ENCODE measurements around the gene PDLIM4. TPM values are rescaled to one million over a fixed set of nuclear protein-coding genes. Genes with fewer than 3 reads are reported as not detected.

The PDLIM4 gene
- polyA plus RNA-seq, 1 experiment = 31.0 TPM

DNA sequence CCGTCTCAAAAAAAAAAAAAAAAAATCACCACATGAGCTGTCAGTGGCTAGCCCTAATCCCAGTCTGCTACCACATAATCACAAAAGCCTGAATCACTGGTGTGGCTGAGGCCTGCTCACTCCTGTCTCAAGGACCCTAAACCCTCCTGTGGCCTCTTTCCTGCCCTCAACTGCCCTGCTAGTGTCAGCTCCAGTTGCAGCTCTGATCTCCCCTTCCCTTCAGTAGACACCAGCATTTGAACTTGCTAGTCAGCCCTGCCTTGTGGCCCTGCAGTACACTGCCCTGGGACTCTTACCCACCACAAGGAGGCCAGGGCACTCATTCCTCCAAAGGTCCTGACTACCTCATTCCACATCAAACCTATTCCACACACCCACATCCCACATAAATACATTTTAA is 20.4 kb upstream of the PDLIM4 start:
- POLR2A ChIA-PET = no interaction called here
- TF ChIP-seq, protein P1, sequence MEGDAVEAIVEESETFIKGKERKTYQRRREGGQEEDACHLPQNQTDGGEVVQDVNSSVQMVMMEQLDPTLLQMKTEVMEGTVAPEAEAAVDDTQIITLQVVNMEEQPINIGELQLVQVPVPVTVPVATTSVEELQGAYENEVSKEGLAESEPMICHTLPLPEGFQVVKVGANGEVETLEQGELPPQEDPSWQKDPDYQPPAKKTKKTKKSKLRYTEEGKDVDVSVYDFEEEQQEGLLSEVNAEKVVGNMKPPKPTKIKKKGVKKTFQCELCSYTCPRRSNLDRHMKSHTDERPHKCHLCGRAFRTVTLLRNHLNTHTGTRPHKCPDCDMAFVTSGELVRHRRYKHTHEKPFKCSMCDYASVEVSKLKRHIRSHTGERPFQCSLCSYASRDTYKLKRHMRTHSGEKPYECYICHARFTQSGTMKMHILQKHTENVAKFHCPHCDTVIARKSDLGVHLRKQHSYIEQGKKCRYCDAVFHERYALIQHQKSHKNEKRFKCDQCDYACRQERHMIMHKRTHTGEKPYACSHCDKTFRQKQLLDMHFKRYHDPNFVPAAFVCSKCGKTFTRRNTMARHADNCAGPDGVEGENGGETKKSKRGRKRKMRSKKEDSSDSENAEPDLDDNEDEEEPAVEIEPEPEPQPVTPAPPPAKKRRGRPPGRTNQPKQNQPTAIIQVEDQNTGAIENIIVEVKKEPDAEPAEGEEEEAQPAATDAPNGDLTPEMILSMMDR (IDR thresholded peaks at IDR 0.05; ENCODE audit: insufficient read depth, low read depth, low read length) = peak; percentile 15; the same call in 1 of the 2 replicates

DNA sequence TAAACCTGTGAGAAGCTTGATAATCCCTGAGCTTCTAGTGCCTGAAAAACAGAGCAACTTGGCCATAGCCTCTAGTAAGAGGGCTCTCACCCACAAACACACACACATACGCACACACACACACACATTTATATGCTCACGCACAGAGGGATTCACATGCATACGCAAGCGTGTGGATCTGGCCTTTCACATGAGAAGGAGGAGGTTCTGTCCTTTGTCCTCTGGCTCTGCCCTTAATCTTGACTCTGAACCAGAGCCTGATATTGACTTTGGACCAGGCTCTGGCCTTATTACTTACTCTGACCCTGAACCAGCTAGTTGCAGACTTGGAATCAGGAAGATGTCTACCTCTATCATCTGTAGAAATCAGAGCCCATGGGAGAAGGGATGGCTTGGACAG is 19.8 kb upstream of the PDLIM4 start:
- H3K36me3 ChIP-seq (ENCODE audit: control insufficient read depth, insufficient read depth, low read length) = no peaks in the 10 kb centered on the region
- H3K27me3 ChIP-seq (ENCODE audit: control insufficient read depth, insufficient read depth, low read length) = no peaks in the 10 kb centered on the region
- ChIA-PET POLR2A (interaction anchor here (0.6 kb wide), 1 partner anchor 132 kb away, joined by 3 read pairs; no protein-coding TSS in a partner anchor), CTCF (interaction anchor here (0.6 to 7.9 kb wide), 42 partner anchors 9 to 808 kb away, joined by 3 to 71 read pairs (median 6); partner anchors contain the start of genes P4HA2, PDLIM4, SLC22A4 and SLC22A5)
- H3K4me3 ChIP-seq (ENCODE audit: low read depth, low read length) = no peak overlapping the region
- DNase-seq (ENCODE audit: low read depth) = no peak
- TF ChIP-seq, protein P1 (IDR thresholded peaks at IDR 0.05; ENCODE audit: insufficient read depth, low read depth, low read length) = no peak

More for the DNA sequence above, 20.4 kb upstream of the PDLIM4 start:
- CTCF ChIA-PET = interaction anchor here (0.9 to 7.9 kb wide), 18 partner anchors 9 to 87 kb away, joined by 3 to 71 read pairs (median 12); partner anchors contain the start of genes P4HA2, PDLIM4 and SLC22A4
- H3K4me3 ChIP-seq (ENCODE audit: low read depth, low read length) = no peak overlapping the region
- no peak for DNase-seq (ENCODE audit: low read depth)
- peaks cover 1% of the 10 kb centered on the region; the same call in 1 of the 2 replicates for H3K27me3 ChIP-seq (ENCODE audit: control insufficient read depth, insufficient read depth, low read length)
- H3K36me3 ChIP-seq (ENCODE audit: control insufficient read depth, insufficient read depth, low read length) = no peaks in the 10 kb centered on the region

DNA sequence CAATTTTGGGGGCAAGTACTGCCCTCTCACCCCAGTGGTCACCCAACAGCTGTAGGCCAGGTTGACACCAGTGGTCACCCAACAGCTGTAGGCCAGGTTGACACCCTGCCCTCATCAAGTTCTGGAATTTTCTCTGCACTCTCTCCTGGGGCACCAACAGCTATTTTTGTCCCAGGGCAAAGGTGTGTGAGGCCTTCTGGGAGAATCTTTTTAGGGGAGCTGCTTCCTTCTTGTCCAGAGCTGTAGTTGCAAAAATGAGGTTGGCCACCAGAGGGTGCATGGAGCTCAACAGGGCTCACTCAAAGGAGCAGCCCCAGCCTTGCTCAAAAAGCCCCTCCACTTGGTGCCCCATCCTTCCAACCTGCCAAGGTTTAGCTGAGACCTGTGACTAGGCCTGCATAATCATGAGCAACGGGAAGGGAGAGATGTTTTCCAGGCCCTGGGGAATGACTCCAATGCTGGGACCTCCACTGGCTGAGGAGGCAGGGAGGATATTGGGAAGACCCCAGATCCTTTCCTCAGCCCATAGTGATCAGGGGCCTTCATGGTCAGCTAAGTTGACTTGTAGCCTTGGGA is 19.2 kb upstream of the PDLIM4 start:
- ChIA-PET CTCF (interaction anchor here (0.6 to 7.9 kb wide), 46 partner anchors 9 to 807 kb away, joined by 3 to 71 read pairs (median 4); partner anchors contain the start of genes P4HA2, PDLIM4, SLC22A4 and SLC22A5), POLR2A (interaction anchor here (0.6 to 0.7 kb wide), 2 partner anchors 132 to 187 kb away, joined by 3 read pairs; no protein-coding TSS in a partner anchor)
- TF ChIP-seq, protein P1 (IDR thresholded peaks at IDR 0.05; ENCODE audit: insufficient read depth, low read depth, low read length) = peak; percentile 90
- DNase-seq (ENCODE audit: low read depth) = no peak
- Histone ChIP-seq H3K36me3 (ENCODE audit: control insufficient read depth, insufficient read depth, low read length) (no peaks in the 10 kb centered on the region), H3K4me3 (ENCODE audit: low read depth, low read length) (no peak overlapping the region), H3K27me3 (ENCODE audit: control insufficient read depth, insufficient read depth, low read length) (no peaks in the 10 kb centered on the region)

DNA sequence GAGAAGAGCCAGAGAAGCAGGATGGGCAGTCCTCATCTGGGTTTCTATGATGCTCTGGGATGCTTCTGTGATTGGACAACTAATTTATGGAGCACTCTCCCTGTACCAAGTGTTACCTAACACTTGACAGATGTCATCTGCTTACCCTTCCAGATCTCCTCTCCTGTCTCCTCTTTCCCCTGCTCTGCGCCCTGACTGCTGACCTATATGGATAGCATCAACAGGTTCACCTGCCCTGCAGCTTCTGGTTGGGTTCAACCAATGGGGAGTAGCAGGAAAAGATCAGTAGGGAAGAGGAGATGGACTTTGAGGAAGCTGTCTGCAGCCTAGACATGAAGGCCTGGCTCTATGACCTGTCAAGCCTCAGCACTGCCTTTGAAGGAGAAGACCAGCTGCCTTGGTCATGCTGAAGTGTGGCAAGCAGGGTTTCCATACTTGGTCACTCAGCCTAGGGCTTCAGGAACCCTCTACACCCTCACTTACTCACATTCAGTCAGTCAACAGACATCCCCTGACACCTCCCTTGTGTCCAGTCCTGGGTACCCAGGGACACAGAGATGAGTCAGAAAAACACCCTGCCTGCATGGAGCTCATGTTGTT is 18.5 kb upstream of the PDLIM4 start:
- CTCF ChIA-PET = interaction anchor here (0.6 to 7.9 kb wide), 36 partner anchors 9 to 238 kb away, joined by 3 to 71 read pairs (median 6); partner anchors contain the start of genes P4HA2, PDLIM4, SLC22A4 and SLC22A5
- DNase-seq (ENCODE audit: low read depth) = no peak

More for the DNA sequence above, 18.5 kb upstream of the PDLIM4 start:
- TF ChIP-seq, protein P1 (IDR thresholded peaks at IDR 0.05; ENCODE audit: insufficient read depth, low read depth, low read length) = no peak
- Histone ChIP-seq H3K4me3 (ENCODE audit: low read depth, low read length) (no peak overlapping the region), H3K36me3 (ENCODE audit: control insufficient read depth, insufficient read depth, low read length) (no peaks in the 10 kb centered on the region), H3K27me3 (ENCODE audit: control insufficient read depth, insufficient read depth, low read length) (no peaks in the 10 kb centered on the region)
- POLR2A ChIA-PET = no interaction called here
